GM20431 (cell line): Measurements from ENCODE around the gene AMPD2.

Experiments
- in situ Hi-C: fragments of 300-500 bp; cut with MseI, MboI; formaldehyde crosslinking; loops from one replicate; pipeline ENCODE4 v1.15.0; 2020; ENCODE audit warnings: low sequenced_read_pairs; ENCODE audit not compliant: unreplicated experiment

AMPD2 gene

GRCh38 chr1:109615879-109616278, 3.8 kb upstream of the AMPD2 start:
- in situ Hi-C loops, result no loop called here

DNA sequence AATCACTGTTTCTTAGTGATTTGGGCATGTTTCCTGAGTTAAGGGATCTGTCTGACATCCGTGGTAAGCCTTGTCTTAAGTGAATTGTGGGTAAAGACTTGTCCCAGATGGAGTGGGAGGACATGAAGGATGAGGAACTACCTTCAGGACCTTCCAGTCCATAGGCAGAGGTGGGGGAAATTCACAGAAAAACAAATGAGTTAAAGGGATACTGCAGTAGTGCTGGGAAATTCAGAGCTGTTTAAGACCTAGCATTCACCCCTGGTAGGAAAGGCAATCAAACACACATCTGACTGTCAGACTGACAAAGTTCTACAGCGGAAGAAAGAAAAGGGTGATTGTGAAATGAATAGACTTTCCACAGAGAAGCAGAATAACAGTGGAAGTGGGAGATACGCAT, 3.2 kb upstream of the AMPD2 start:
- in situ Hi-C loops, result no loop called here

- in situ Hi-C loops, result no loop called here
These were observed 2.3 kb upstream of the AMPD2 start for GRCh38 chr1:109617291-109617801.

DNA sequence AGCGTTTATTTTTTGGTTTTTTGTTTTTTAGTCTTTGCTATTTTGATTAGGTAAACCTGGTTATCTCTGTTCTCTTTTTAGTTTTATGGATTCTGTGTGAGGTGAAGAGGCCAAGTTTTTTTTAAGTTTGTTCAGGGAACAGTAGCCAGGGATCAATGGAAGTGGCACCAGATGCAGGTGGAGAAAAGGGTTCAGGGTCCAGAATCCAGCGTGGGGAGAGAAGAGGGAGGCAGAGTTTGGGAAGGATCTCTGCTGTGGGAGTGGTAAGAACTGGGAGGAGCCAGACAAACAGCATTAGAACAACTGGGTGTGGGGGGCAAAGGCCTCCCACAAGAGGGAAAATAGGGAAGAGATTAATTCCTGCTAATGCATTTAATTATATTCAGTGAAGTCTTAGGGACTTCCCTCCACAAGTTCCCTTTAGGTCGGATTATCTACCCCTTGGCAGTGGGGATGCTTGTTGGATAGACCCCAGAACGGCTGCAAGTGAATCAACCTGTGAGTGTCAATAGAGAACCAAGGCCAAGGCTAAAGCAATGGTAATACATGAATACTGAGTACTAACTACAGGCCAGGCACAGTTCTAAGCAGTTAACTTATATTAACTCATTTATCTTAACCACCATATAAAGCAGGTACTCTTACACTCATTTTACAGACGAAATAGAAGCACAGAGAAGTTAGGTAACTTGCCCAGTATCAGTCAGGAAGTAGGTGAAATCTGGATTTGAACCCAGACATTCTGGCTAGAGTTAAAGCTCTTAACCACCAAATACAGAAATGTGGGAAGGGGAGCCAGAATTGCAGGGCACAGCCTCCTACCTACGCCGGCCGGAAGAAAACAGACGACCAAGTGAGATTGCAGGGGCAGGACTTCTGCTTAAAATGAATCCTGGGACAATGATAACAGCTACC, 719 bp upstream of the AMPD2 start:
- in situ Hi-C loops, result no loop called here

DNA sequence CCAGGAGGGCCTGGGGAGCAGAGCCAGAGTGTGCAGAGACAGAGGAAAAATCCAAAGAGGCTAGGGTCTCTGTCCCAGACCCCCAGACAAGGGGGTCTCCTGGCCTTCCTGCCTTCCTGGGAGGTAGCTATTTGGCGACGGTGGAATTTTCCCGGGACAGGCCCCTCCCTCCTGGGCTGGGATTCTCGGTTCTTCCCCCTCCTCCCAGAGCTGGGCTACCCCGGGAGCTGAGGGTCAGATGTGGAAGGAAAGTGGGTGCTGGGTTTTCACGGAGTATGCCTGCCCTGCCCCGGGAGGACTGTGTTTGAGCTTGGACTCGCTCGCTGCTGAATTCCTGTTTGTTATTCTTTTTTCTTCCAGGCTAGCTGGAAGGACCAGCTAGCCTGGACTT, 759 bp downstream of the AMPD2 start:
- in situ Hi-C loops, result no loop called here

DNA sequence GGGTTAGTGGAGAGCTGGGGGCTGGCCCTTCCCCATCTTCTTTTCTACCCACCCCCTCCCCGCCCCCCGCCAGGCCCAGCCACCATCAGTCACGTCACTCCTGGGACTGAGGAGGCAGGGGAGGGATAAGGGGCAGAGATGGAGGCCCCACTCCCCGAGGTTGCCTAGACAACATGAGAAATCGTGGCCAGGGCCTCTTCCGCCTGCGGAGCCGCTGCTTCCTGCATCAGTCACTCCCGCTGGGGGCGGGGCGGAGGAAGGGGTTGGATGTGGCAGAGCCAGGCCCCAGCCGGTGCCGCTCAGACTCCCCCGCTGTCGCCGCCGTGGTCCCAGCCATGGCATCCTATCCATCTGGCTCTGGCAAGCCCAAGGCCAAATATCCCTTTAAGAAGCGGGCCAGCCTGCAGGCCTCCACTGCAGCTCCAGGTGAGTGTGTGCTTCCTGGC, 1.2 kb downstream of the AMPD2 start:
- in situ Hi-C loops, result no loop called here

DNA sequence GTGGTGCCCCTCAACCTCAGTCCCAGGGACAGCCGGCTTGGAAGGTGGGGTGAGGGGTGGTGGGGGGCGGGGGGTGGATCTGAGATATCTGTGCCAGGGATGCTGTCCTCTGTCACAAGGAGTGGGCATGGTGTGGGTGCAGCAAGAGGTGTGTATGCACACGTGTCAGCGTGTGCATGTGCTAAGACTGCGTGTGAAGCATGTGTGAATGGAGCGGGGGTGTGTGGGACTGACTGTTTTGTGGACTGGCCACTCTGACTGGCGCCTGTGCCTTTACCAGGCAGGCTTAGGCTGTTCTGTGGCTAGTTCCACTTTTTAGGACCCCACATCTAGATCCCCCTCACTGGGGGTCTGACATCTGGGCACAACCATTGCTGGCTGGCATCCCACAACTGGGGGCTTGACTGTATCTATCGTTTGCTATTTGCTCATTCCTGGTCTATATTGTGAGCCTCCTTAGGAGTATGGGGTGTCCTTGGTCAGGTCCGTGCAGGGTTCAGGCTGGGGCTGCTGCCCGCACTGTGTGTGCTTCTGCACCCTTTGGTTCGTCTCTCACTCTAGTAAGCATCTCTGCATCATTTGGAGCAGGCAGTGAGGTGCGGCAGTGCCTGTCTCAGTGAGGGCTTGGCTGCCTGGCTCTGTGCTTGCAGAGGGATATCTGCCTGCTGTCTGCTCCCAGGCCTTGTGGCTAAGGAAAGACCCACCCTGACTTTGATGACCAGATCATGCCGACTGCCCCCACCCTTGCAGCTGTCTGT, 1.9 kb downstream of the AMPD2 start:
- in situ Hi-C loops, result no loop called here

- in situ Hi-C loops, result no loop called here
These were observed 2.7 kb downstream of the AMPD2 start for GRCh38 chr1:109622137-109622892.

DNA sequence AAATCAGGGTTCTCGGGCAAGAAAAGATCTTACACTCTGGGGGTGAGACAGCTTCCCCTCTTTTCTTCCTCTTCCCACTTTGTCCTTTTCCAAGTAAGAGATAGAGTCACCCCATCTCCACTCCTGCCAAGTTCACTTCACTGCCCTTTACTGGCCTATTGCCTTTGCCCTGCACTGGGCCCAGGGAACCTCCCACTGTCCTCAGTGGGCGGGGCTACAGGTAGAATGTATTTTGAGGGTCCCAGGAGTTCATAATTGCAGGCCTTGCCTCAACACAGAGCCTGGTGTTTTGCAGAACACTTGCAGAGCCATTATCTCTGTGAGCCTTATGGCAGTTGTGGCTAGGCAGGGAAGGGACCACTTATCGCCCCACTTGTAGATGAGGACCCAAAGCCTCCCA, 3.3 kb downstream of the AMPD2 start:
- in situ Hi-C loops, result no loop called here

DNA sequence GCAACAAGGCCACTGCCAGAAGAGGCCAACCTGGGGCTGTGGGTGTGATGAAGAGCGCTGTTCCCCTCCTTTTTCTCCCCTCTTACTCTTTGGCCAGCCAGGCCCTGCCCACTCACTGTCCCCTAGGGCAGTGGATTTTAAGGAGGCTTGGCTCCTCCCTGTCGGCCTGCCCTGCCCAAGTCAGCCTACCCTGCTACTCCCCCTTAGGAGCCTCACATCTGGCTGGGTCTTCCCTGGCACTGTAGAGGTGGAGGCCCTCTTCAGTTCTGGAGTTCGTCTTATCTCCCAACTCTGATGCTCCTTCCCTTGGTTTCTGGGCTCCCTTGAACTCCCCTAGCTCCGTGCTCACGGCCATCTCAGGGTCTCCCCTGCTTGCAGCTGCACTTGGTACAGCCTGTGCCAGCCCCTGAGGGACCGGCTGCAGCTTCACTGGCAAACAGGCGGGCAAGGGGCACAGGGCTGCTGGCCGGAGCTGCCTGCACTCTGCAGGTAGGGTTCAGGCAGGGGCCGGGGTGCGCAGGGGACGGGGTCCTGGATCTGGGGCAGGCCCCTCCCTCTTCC, 4.0 kb downstream of the AMPD2 start:
- in situ Hi-C loops, result no loop called here

DNA sequence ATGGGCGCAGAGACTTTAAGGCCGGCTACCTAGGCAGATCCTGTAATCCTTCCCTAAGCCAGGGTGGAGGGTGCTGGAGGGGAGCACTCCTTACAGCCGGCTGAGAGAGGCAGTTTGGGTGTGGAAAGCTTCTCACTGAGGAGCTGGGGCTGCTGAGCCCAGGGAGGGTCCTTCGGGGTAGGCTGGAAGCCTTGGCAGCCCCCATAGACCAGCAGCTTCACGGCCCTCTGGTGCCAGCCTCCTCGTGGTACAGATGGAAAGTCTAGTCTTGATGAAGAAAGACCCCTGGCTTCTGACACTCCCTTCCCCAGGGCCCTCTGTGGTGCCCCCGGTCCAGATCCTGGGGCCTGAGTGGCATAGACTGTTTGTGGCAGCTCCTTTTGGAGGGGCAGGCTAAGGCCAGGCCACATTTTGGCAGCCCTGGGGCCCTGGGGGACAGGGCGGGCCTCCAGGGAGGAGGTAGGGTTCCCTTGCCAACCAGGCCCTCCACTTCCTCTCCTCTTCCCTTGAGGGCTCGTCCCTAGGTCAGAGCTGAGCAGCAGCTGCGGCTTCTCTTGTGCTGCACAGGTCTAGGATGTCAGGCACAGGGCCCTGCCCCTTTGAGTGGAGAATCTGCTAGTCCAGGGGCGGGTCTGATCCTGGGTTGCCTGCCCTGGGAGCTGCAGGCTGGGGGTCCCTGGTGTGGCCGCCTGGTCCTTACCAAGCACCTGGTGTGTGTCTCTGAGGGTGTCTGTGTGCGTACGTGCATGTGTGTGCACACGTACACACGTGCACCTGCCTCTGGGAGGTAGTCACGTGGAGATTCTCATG, 4.8 kb downstream of the AMPD2 start:
- in situ Hi-C loops, result loop anchor here (5.0 to 25.0 kb wide), 2 partner anchors 77 to 363 kb away; partner anchors contain the start of genes AHCYL1 and GNAI3

DNA sequence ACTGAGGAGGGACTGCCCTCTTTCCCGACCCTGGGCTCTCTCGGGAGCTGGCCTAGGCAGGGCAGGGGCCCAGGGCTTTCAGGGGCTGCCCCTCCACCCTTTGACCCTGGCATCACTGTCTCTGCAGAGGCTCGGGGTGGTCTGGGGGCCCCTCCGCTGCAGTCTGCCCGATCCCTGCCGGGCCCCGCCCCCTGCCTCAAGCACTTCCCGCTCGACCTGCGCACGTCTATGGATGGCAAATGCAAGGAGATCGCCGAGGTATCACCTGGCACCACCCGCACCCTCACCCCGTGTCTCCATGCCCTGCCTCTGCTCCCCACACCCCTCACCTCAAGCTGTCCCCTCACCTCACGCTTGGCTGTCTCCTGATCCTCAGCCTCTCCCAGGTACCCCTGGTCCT, 5.5 kb downstream of the AMPD2 start:
- in situ Hi-C loops, result loop anchor here (5.0 to 25.0 kb wide), 2 partner anchors 78 to 362 kb away; partner anchors contain the start of genes AHCYL1 and GNAI3

GRCh38 chr1:109625601-109626560, 6.2 kb downstream of the AMPD2 start:
- in situ Hi-C loops, result loop anchor here (5.0 to 25.0 kb wide), 2 partner anchors 79 to 361 kb away; partner anchors contain the start of genes AHCYL1 and GNAI3

GRCh38 chr1:109626682-109627408, 7.2 kb downstream of the AMPD2 start:
- in situ Hi-C loops, result loop anchor here (5.0 to 25.0 kb wide), 2 partner anchors 80 to 360 kb away; partner anchors contain the start of genes AHCYL1 and GNAI3

- in situ Hi-C loops, result loop anchor here (5.0 to 25.0 kb wide), 2 partner anchors 81 to 359 kb away; partner anchors contain the start of genes AHCYL1 and GNAI3
These were observed 8.2 kb downstream of the AMPD2 start for GRCh38 chr1:109627692-109628399.
